ENCODE data around the gene BMP8A. TPM values are rescaled to one million over a fixed set of nuclear protein-coding genes. Genes with fewer than 3 reads are reported as not detected.
"Not testable (repeated sequence)": the region's sequence is repeated elsewhere in the genome, so short reads cannot be mapped to it uniquely, and the experiment has no call there.

BMP8A gene
- total RNA-seq, 1 donor from 2014 or later: 0.41 TPM

DNA sequence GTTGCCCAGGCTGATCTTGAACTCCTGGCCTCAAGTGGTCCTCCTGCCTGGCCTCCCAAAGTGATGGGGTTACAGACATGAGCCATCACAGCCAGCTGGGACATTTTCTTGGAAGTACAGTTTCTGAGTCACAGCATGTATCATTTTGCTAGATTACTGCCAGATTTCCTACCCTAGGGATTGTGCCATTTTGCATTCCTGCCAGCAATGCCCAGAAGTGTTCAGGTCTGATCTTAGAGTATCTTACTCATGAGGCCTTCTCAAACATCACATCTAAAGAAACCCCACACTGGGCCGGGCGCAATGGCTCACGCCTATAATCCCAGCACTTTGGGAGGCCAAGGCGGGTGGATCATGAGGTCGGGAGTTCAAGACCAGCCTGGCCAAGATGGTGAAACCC is 10.2 kb downstream of the BMP8A start:
- FAIRE-seq (no peak), DNase-seq (ENCODE audit: low spot score in 2 of 2) (no peak)

- FAIRE-seq; DNase-seq (ENCODE audit: low spot score in 2 of 2): not testable (repeated sequence)
Observed at GRCh38 chr1:39504436-39504835, 13.0 kb downstream of the BMP8A start.

- FAIRE-seq (no peak), DNase-seq (ENCODE audit: low spot score in 2 of 2) (no peak)
Observed at GRCh38 chr1:39505289-39505688, 13.9 kb downstream of the BMP8A start.

DNA sequence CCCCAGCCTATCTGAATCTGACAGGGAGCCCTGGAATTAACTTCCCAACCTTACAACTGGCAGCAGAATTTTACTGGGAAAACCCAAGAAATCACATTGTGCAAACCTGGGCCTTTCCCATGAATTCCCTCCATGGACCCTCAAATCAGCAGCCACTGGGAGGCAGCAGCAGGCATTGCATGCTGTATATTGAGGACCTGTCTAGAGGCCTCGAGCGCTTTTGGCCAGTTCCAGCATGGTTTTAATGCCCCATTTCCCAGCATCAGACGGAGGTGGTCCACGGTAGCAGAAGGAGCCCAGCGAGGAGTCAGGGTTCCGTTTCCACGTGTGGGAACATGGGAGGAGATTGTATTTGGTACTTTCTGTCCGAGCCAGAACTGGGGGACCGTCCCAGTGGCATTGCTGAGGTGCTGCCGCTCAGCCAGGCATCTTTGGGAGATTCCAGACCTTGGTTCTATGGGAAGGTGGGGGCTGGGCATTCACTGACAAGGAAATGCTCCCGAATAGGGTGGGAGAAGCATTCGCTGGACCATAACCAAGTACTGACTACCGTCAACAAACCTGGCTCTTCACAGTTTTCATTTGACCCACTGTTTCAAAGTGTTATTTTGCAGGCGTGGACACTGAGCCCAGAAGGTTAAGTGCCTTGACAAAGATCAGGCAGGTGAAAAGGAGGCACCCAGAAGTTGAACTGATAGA is 15.9 kb downstream of the BMP8A start:
- DNase-seq (ENCODE audit: low spot score in 2 of 2) (no peak), FAIRE-seq (no peak)

- no peak for DNase-seq (ENCODE audit: low spot score in 2 of 2)
- FAIRE-seq: no peak
Observed at GRCh38 chr1:39508266-39508665, 16.8 kb downstream of the BMP8A start.

- FAIRE-seq (no peak), DNase-seq (ENCODE audit: low spot score in 2 of 2) (no peak)
Observed at GRCh38 chr1:39508857-39509305, 17.4 kb downstream of the BMP8A start.

- DNase-seq (ENCODE audit: low spot score in 2 of 2): no peak
- FAIRE-seq: no peak
Observed at GRCh38 chr1:39509360-39510009, 18.0 kb downstream of the BMP8A start.

- not testable (repeated sequence) for DNase-seq (ENCODE audit: low spot score in 2 of 2); FAIRE-seq
Observed at GRCh38 chr1:39510570-39511186, 19.2 kb downstream of the BMP8A start.

DNA sequence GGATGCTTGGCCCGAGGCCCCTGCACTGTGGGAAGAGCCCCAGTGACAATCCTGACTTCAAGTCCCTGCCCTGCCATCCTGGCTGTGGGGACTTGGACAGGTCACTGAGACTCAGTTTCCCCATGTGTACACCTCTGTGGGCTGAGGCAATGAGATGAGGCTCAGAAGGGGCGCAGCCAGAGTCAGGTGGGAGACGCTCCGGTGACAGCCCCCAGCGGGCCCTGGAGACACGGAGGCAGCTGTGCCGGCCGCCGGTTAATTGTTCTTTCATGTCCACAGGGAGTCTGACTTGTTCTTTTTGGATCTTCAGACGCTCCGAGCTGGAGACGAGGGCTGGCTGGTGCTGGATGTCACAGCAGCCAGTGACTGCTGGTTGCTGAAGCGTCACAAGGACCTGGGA is 20.0 kb downstream of the BMP8A start:
- DNase-seq (ENCODE audit: low spot score in 2 of 2); FAIRE-seq: not testable (repeated sequence)

DNA sequence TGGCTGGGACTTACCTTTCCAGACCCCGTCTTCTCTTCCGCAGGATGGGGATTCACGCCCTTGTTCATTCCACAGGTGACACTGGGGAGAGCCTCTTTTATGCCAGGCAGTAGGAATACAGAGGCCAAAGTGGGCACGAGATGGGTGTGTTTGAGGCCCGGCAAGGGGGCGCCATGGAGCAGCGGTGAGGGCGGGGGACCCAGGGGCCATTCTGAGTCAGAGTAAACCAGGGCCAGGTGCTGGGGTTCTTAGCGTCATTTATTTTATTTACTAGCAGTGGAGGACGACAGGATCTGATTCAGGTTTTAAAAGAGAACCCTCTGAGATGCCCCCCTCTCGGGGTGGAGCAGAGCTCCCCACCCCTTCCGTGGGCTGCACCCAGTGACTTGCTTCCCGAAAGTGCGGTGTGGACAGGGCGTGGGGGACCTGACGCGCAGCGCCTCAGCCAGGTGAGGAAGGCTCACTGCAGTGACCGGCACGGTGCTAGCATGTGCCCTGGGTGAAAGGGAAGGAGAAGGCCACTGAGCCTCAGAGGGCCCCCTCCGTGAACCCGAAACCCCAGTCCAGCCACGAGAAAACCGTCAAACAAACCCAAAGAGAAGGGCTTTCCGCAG is 20.9 kb downstream of the BMP8A start:
- DNase-seq (ENCODE audit: low spot score in 2 of 2); FAIRE-seq: not testable (repeated sequence)

DNA sequence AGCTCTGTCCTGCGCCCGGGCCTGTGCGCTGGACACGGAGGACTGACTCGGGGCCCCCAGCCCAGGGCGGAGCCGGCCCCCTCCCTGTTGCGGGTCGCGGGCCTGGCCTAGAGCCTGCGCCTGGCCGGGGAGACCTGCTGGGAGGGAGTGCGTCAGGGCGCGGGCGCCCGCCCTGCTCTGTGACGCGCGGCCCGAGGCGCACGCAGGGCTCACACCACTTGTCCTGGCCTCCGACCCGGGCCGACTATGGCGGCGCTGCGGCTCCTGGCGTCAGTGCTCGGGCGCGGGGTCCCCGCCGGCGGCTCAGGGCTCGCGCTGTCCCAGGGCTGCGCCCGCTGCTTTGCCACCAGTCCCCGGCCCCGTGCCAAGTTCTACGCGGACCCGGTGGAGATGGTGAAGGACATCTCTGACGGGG is 23.3 kb downstream of the BMP8A start:
- FAIRE-seq; DNase-seq (ENCODE audit: low spot score in 2 of 2): not testable (repeated sequence)

GRCh38 chr1:39515131-39516086 is 24.0 kb downstream of the BMP8A start:
- FAIRE-seq; DNase-seq (ENCODE audit: low spot score in 2 of 2): not testable (repeated sequence)

- not testable (repeated sequence) for DNase-seq (ENCODE audit: low spot score in 2 of 2); FAIRE-seq
Observed at GRCh38 chr1:39516841-39517240, 25.4 kb downstream of the BMP8A start.

- not testable (repeated sequence) for FAIRE-seq; DNase-seq (ENCODE audit: low spot score in 2 of 2)
Observed at GRCh38 chr1:39517936-39518335, 26.5 kb downstream of the BMP8A start.

DNA sequence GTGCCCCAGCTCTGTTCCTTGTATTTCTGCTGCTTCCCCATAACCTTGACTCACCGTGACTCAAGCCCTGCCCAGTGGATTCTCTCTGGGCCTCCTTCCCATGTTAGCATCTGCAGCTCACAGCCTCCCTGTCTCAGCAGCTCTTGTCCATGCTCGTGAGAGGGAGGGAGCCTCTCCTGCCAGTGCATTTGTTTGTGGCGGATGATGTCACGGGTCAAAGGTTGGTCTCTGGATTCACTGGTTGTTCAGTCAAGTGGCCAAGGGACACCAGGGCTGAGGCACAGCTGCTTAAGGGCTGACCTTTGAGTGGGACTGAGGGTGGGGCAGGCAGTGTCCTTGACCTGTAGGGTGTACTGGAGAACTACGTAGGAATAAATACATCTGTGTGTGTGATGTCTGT is 27.9 kb downstream of the BMP8A start:
- DNase-seq (ENCODE audit: low spot score in 2 of 2); FAIRE-seq: not testable (repeated sequence)

DNA sequence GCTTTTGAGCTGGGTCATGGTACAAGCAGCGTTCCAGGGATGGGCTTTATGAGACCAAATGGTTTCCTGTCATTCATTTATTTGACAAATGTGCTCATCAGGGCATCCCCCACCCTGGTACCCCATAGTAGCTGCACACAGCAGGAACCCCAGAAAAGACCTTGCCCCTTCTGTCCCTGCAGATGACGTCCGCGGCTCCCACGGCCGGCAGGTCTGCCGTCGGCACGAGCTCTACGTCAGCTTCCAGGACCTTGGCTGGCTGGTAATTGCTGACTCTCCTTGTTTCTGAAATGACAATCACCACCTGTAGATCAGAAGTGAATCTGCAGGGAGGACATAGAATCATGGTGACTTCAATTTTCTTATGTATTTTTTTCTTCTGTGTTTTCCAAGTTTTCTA is 30.8 kb downstream of the BMP8A start:
- FAIRE-seq; DNase-seq (ENCODE audit: low spot score in 2 of 2): not testable (repeated sequence)

DNA sequence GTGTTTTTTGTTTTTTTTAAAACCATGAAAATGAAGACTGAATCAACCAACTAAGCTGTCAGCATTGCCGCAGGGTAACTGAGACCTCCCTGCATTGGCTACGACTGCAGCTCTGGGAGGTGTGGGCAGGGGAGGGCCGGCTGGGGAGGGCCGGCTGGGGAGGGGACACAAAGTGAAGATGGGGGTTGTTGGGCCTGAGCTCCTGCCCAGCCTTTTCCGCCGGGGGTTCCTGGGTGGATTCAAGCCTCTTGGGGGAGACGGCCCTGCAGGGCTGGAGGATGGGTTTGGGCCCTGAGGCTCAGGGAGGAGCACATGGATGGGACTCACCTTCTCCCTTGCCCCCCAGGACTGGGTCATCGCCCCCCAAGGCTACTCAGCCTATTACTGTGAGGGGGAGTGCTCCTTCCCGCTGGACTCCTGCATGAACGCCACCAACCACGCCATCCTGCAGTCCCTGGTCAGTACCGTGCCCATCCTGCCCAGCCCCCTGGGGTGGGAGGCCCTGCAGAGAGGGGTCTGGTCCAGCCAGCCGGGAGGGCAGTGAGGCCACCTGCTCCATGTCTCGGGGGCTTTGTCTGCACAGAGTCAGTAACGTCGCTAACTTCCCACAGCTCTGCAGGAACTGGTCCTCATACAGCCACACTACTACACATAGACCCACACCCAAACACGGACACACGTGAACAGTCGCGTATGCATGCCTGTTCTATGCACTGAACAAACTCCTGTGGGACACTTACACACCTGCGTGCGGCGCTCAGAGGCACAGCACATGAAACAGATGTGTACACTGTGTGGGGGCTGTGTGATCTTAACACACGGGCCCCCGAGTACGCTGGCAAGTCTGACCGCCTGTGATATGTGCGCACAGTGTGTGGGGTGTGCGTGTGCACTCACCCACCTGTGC is 31.5 kb downstream of the BMP8A start:
- no peak for DNase-seq (ENCODE audit: low spot score in 2 of 2)
- FAIRE-seq: no peak

GRCh38 chr1:39524171-39524570 is 32.7 kb downstream of the BMP8A start:
- FAIRE-seq (no peak), DNase-seq (ENCODE audit: low spot score in 2 of 2) (no peak)
